PFSK-1 (cell line): ENCODE results near the gene RETREG1.

Experiments
- FOXP2 ChIP-seq: optimal IDR thresholded peaks from 2 replicates; pipeline ENCODE3; 2011; ENCODE audit warnings: borderline replicate concordance, control low read depth, inconsistent platforms; ENCODE audit not compliant: insufficient read depth; ENCODE audit errors: extremely low read length, extremely low read depth
- SIN3A ChIP-seq: IDR thresholded peaks from 2 replicates; pipeline ENCODE4 v1.6.1; 2012; ENCODE audit warnings: mild to moderate bottlenecking, low read length, moderate library complexity, borderline replicate concordance; ENCODE audit not compliant: insufficient read depth
- TAF1 ChIP-seq: IDR thresholded peaks from 2 replicates; pipeline ENCODE4 v1.6.1; 2012; ENCODE audit warnings: low read length, control low read depth, borderline replicate concordance; ENCODE audit not compliant: insufficient read depth
- TF ChIP-seq, protein P1 (sequence below), 2 experiments: IDR thresholded peaks; 2 replicates each; pipeline versions ENCODE4 v1.6.1 to v1.8.0; 2011 to 2012; ENCODE audit warnings: low read depth in 2 of 2, low read length in 2 of 2, control low read depth in 1 of 2, inconsistent platforms in 1 of 2, mild to moderate bottlenecking in 1 of 2, moderate library complexity in 1 of 2; ENCODE audit not compliant: insufficient read depth in 1 of 2

DNA sequence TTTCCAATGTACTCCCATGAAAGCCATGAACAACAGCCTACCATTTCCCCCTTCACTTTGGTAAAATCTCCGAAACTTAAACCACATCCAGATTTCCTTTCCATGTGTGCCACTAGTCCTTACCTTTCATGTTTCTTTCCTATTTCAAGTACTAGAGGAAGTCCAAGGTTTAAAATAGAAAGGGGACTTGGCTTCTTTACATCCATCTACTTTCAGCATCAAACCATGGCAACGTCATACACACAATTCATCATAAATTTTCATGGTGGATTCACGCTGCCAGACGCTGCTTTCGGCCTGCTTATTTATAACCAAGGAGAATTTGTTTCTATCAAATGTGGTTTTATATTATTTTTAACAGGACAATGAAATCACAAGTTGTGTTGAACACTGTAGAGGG lies 92.5 kb downstream of the RETREG1 start:
- TF ChIP-seq TAF1 (no peak), SIN3A (no peak), FOXP2 (no peak)
- TF ChIP-seq, protein P1, sequence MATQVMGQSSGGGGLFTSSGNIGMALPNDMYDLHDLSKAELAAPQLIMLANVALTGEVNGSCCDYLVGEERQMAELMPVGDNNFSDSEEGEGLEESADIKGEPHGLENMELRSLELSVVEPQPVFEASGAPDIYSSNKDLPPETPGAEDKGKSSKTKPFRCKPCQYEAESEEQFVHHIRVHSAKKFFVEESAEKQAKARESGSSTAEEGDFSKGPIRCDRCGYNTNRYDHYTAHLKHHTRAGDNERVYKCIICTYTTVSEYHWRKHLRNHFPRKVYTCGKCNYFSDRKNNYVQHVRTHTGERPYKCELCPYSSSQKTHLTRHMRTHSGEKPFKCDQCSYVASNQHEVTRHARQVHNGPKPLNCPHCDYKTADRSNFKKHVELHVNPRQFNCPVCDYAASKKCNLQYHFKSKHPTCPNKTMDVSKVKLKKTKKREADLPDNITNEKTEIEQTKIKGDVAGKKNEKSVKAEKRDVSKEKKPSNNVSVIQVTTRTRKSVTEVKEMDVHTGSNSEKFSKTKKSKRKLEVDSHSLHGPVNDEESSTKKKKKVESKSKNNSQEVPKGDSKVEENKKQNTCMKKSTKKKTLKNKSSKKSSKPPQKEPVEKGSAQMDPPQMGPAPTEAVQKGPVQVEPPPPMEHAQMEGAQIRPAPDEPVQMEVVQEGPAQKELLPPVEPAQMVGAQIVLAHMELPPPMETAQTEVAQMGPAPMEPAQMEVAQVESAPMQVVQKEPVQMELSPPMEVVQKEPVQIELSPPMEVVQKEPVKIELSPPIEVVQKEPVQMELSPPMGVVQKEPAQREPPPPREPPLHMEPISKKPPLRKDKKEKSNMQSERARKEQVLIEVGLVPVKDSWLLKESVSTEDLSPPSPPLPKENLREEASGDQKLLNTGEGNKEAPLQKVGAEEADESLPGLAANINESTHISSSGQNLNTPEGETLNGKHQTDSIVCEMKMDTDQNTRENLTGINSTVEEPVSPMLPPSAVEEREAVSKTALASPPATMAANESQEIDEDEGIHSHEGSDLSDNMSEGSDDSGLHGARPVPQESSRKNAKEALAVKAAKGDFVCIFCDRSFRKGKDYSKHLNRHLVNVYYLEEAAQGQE (IDR thresholded peaks at IDR 0.05; ENCODE audit: insufficient read depth in 1 of 2, low read depth in 2 of 2, low read length in 2 of 2) = no peak
